Osteocyte (in vitro differentiated cells): ENCODE data around the gene CRHR2. TPM values are rescaled to one million over a fixed set of nuclear protein-coding genes. Genes with fewer than 3 reads are reported as not detected.

Experiments
- total RNA-seq: library from RNA; stranded (reverse); gene quantifications from 2 replicates; pipeline ENCODE4 v1.2.1, GENCODE V29; 2021

The CRHR2 gene
- total RNA-seq, 1 donor from 2014 or later = not detected

Other genes with a start within 250 kb of the CRHR2 start
- gene NOD1, start 203.7 kb downstream of the CRHR2 start, total RNA-seq = 7.2 and 8.9 TPM in 2 replicates
- 24.2 and 26.7 TPM in 2 replicates for gene GGCT, start 177.6 kb downstream of the CRHR2 start, total RNA-seq
- gene GARS1, start 87.6 kb downstream of the CRHR2 start, total RNA-seq = 320 and 346 TPM in 2 replicates
- 1.5 and 2.0 TPM in 2 replicates for gene INMT, start 69.7 kb upstream of the CRHR2 start, total RNA-seq
- 4.4 and 5.3 TPM in 2 replicates for gene MINDY4, start 89.0 kb upstream of the CRHR2 start, total RNA-seq
- 6.0 and 6.7 TPM in 2 replicates for gene AQP1, start 229.4 kb upstream of the CRHR2 start, total RNA-seq